ENCODE results near the gene MAP7D2.

Gene MAP7D2

DNA sequence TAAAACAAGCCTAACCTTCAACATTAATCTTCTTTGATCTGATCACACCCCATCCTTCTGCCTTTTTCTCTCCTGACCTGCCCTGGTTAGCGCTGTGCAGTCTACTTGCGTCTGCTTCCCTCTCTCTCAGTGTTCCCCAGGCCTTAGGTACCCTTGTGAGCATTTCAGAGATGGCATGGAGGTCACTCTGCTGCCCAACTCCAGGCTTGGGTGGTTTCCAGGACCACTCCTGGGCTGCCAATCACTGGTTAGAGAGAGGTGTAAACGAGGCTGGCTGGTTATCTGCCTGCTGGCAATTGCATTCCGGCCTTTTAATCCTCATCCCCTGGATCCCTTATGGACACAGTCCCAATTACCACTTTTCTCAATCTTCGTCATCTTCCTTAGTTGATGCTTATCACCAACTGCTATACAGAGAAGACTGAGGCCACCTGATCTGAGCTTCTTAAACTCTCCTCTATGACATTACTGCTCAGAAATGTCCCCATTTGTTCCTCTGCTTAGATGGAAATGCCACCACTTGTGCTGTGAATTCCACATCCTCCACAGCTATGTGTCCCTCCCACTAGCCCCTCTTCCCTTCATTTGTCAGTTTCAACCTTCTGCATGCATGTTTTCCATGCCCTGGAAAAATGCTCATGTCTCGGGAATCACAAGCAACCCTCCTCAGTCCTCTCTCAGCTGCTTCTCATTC lies 96.9 kb downstream of the MAP7D2 start:
- TF ChIP-seq ZNF174 (tag by site-specific recombination; IDR thresholded peaks at IDR 0.05) (no peak), ZNF677 (tag by site-specific recombination; IDR thresholded peaks at IDR 0.05) (no peak), ZNF701 (tag by site-specific recombination; IDR thresholded peaks at IDR 0.05) (no peak), ZNF768 (tag by site-specific recombination; IDR thresholded peaks at IDR 0.05) (no peak), ZNF148 (tag by site-specific recombination; IDR thresholded peaks at IDR 0.05; ENCODE audit: borderline replicate concordance) (no peak), ZNF501 (tag by site-specific recombination; IDR thresholded peaks at IDR 0.05) (no peak), ZNF133 (tag by site-specific recombination; IDR thresholded peaks at IDR 0.05) (no peak), ZNF391 (tag by site-specific recombination; IDR thresholded peaks at IDR 0.05; ENCODE audit: borderline replicate concordance, low read depth) (no peak), PRDM1 (tag by site-specific recombination; IDR thresholded peaks at IDR 0.05) (no peak)
- peaks cover 0 to 23% of the 10 kb centered on the region in 2 experiments; a peak in 1 of 3 replicates for H3K36me3 ChIP-seq (ENCODE audit: control insufficient read depth in 2 of 2, insufficient read depth in 1 of 2, low read length in 2 of 2)
- no peak overlapping the region for H3K27ac ChIP-seq (ENCODE audit: extremely low read depth, low read depth, low read length)
- ChIA-PET CTCF (interaction anchor here (0.5 kb wide), 1 partner anchor 46 kb away, joined by 4 read pairs; no protein-coding TSS in a partner anchor), POLR2A (no interaction called here)
- H3K4me1 ChIP-seq (ENCODE audit: control insufficient read depth, insufficient read depth, low read length) = no peaks in the 10 kb centered on the region
- no peak overlapping the region for H3K4me3 ChIP-seq (ENCODE audit: low read depth, low read length)
- no peaks in the 10 kb centered on the region; the same call in 1 of the 2 replicates for H3K9me3 ChIP-seq (ENCODE audit: control insufficient read depth, insufficient read depth, low read depth, low read length)

- Histone ChIP-seq H3K27ac (ENCODE audit: extremely low read depth, low read depth, low read length) (no peak overlapping the region), H3K4me1 (ENCODE audit: control insufficient read depth, insufficient read depth, low read length) (no peaks in the 10 kb centered on the region), H3K4me3 (ENCODE audit: low read depth, low read length) (no peak overlapping the region), H3K9me3 (ENCODE audit: control insufficient read depth, insufficient read depth, low read depth, low read length) (no peaks in the 10 kb centered on the region; the same call in 1 of the 2 replicates), H3K36me3 (ENCODE audit: control insufficient read depth in 2 of 2, insufficient read depth in 1 of 2, low read length in 2 of 2) (peaks cover 0 to 12% of the 10 kb centered on the region in 2 experiments; a peak in 1 of 3 replicates)
- POLR2A ChIA-PET = no interaction called here
- CTCF ChIA-PET = no interaction called here
- TF ChIP-seq ZNF560 (tag by site-specific recombination; IDR thresholded peaks at IDR 0.05; ENCODE audit: borderline replicate concordance) (no peak), ZNF174 (tag by site-specific recombination; IDR thresholded peaks at IDR 0.05) (no peak), ZNF157 (tag by site-specific recombination; IDR thresholded peaks at IDR 0.05) (no peak), SALL2 (tag by site-specific recombination; IDR thresholded peaks at IDR 0.05; ENCODE audit: borderline replicate concordance) (no peak), MZF1 (tag by site-specific recombination; IDR thresholded peaks at IDR 0.05; ENCODE audit: borderline replicate concordance) (no peak), ZSCAN4 (tag by site-specific recombination; IDR thresholded peaks at IDR 0.05) (no peak), ZNF266 (tag by site-specific recombination; IDR thresholded peaks at IDR 0.05; ENCODE audit: low read depth) (no peak), ZBTB17 (tag by site-specific recombination; IDR thresholded peaks at IDR 0.05) (no peak), ZNF664 (tag by site-specific recombination; IDR thresholded peaks at IDR 0.05) (no peak), ZNF843 (tag by site-specific recombination; IDR thresholded peaks at IDR 0.05) (no peak), ZBTB10 (tag by site-specific recombination; IDR thresholded peaks at IDR 0.05) (no peak)
- TF ChIP-seq, protein P1, sequence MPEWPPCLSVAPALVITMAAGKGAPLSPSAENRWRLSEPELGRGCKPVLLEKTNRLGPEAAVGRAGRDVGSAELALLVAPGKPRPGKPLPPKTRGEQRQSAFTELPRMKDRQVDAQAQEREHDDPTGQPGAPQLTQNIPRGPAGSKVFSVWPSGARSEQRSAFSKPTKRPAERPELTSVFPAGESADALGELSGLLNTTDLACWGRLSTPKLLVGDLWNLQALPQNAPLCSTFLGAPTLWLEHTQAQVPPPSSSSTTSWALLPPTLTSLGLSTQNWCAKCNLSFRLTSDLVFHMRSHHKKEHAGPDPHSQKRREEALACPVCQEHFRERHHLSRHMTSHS (tag by site-specific recombination; IDR thresholded peaks at IDR 0.05) = no peak
- TF ChIP-seq, protein P2, sequence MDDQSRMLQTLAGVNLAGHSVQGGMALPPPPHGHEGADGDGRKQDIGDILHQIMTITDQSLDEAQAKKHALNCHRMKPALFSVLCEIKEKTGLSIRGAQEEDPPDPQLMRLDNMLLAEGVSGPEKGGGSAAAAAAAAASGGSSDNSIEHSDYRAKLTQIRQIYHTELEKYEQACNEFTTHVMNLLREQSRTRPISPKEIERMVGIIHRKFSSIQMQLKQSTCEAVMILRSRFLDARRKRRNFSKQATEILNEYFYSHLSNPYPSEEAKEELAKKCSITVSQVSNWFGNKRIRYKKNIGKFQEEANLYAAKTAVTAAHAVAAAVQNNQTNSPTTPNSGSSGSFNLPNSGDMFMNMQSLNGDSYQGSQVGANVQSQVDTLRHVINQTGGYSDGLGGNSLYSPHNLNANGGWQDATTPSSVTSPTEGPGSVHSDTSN (CRISPR knock-in tag; IDR thresholded peaks at IDR 0.05) = no peak
Measured at GRCh38 chrX:20016616-20016945, 100.1 kb downstream of the MAP7D2 start.
